SK-N-SH treated with all-trans-retinoic acid at 6 μM for 48 hours (cell line): Measurements from ENCODE around the gene MAP1S.

Source experiments
- ATAC-seq: fragments of 200-7000 bp; cut with Tn5 transposase; 3 replicates; pipeline ENCODE4 v1.9.1; 2020; ENCODE audit warnings: mild to moderate bottlenecking, moderate library complexity
- ARNTL ChIP-seq: fragments of 450-650 bp; formaldehyde crosslinking; IDR thresholded peaks from 2 replicates; pipeline ENCODE4 v1.5.0; 2020; ENCODE audit warnings: low read depth, mild to moderate bottlenecking, moderate library complexity, borderline replicate concordance
- ESRRG ChIP-seq: fragments of 250-450 bp; sonication (Bioruptor Pico); IDR thresholded peaks from 2 replicates; pipeline ENCODE4 v1.6.1; 2021; ENCODE audit warnings: mild to moderate bottlenecking
- GLIS3 ChIP-seq: fragments of 250-450 bp; sonication (Bioruptor Pico); IDR thresholded peaks from 2 replicates; pipeline ENCODE4 v1.5.0; 2020; ENCODE audit warnings: mild to moderate bottlenecking, moderate library complexity
- OSR1 ChIP-seq: fragments of 250-450 bp; sonication (Bioruptor Pico); IDR thresholded peaks from 2 replicates; pipeline ENCODE4 v1.8.0; 2022; ENCODE audit warnings: moderate library complexity, mild to moderate bottlenecking, inconsistent platforms
- PPARA ChIP-seq: fragments of 250-450 bp; sonication (Bioruptor Pico); IDR thresholded peaks from 2 replicates; pipeline ENCODE4 v1.5.0; 2020; ENCODE audit warnings: mild to moderate bottlenecking, borderline replicate concordance
- RARB ChIP-seq: fragments of 250-450 bp; sonication (Bioruptor Pico); IDR thresholded peaks from 2 replicates; pipeline ENCODE4 v1.8.0; 2021; ENCODE audit warnings: mild to moderate bottlenecking, moderate library complexity
- SNAI2 ChIP-seq: fragments of 250-450 bp; sonication (Bioruptor Pico); IDR thresholded peaks from 2 replicates; pipeline ENCODE4 v1.5.0; 2020; ENCODE audit warnings: mild to moderate bottlenecking, moderate library complexity
- TCF4 ChIP-seq: fragments of 250-450 bp; sonication (Bioruptor Pico); IDR thresholded peaks from 2 replicates; pipeline ENCODE4 v1.8.0; 2021; ENCODE audit warnings: mild to moderate bottlenecking, moderate library complexity, borderline replicate concordance
- TOX ChIP-seq: fragments of 250-450 bp; sonication (Bioruptor Pico); IDR thresholded peaks from 2 replicates; pipeline ENCODE4 v1.8.0; 2021; ENCODE audit warnings: mild to moderate bottlenecking, moderate library complexity, borderline replicate concordance
- ZC3H10 ChIP-seq: fragments of 250-450 bp; sonication (Bioruptor Pico); IDR thresholded peaks from 2 replicates; pipeline ENCODE4 v1.5.1; 2021; ENCODE audit warnings: mild to moderate bottlenecking, moderate library complexity
- ZFP3 ChIP-seq: fragments of 250-450 bp; sonication (Bioruptor Pico); IDR thresholded peaks from 2 replicates; pipeline ENCODE4 v1.5.0; 2020; ENCODE audit warnings: mild to moderate bottlenecking, moderate library complexity
- ZFP30 ChIP-seq: fragments of 450-650 bp; formaldehyde crosslinking; IDR thresholded peaks from 2 replicates; pipeline ENCODE4 v1.5.0; 2022; ENCODE audit warnings: mild to moderate bottlenecking, moderate library complexity
- ZNF565 ChIP-seq: fragments of 450-650 bp; formaldehyde crosslinking; conservative IDR thresholded peaks from 2 replicates; pipeline ENCODE4 v1.5.0; 2020; ENCODE audit warnings: low read depth, mild to moderate bottlenecking, moderate library complexity
- ZNF70 ChIP-seq: fragments of 450-650 bp; formaldehyde crosslinking; IDR thresholded peaks from 2 replicates; pipeline ENCODE4 v1.5.0; 2020; ENCODE audit warnings: mild to moderate bottlenecking, moderate library complexity
- TF ChIP-seq, protein P1 (sequence below): fragments of 250-450 bp; sonication (Bioruptor Pico); IDR thresholded peaks from 2 replicates; pipeline ENCODE4 v1.5.0; 2020; ENCODE audit warnings: mild to moderate bottlenecking, moderate library complexity
- TF ChIP-seq, protein P2 (sequence below): fragments of 250-450 bp; sonication (Bioruptor Pico); IDR thresholded peaks from 2 replicates; pipeline ENCODE4 v1.5.1; 2021; ENCODE audit warnings: mild to moderate bottlenecking, moderate library complexity
- TF ChIP-seq, protein P3 (sequence below): fragments of 250-450 bp; sonication (Bioruptor Pico); IDR thresholded peaks from 2 replicates; pipeline ENCODE4 v1.5.1; 2020; ENCODE audit warnings: low read depth, mild to moderate bottlenecking, moderate library complexity
- TF ChIP-seq, protein P4 (sequence below): fragments of 250-450 bp; sonication (Bioruptor Pico); IDR thresholded peaks from 2 replicates; pipeline ENCODE4 v1.8.0; 2020; ENCODE audit warnings: mild to moderate bottlenecking, moderate library complexity, borderline replicate concordance

The MAP1S gene

DNA sequence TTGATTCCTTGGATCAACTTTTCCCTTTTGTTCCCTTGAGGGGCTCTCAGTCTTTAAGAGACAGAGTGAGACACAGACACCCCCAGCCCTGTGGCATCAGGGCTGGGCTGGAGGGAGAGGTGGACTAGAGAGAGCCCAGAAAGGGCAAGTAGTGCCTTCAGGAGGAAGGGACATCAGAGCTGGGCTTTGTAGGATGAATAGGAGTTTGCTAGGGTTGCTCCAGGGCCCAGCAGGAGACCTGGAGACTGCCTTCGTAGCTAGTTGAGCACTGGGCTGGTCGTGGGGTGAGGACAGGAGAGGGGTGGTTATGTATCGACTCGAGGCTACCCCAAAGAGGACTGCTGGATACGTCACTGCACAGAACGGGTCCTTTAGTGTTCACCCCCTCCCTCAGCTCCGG is 5.4 kb downstream of the MAP1S start:
- TF ChIP-seq ZFP3, result peak; percentile 98
- no peak for TF ChIP-seq TCF4 (CRISPR knock-in tag)
- ATAC-seq, result no peak

DNA sequence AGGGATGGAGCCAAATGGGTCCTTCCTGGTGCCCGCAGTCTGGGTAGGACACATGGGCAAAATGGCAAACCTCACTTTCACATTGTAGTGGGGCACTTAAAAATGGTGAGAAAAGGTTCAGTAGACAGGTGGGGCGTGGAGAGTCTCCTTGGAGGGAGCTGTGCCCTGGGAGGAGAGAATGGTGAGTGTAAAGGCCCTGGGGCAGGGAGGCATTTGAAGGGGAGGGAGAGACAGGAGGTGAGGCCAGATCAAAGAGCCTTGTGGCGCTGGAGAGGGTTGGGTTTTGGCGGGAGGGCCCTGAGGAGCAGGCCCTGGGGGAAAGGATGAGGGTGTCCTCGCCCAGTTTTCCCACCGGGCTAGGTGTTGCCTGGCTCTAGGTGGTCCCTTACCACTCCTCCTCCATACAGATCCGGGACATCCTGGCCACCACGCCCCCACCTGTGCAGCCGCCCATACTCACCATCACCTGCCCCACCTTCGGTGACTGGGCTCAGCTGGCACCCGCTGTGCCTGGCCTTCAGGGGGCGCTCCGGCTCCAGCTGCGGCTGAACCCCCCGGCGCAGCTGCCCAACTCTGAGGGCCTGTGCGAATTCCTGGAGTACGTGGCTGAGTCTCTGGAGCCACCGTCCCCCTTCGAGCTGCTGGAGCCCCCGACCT is 6.3 kb downstream of the MAP1S start:
- 0 out of 3 replicates have a peak, but pooled peaks have one; percentile 26 for ATAC-seq
- TF ChIP-seq ZC3H10 (no peak), TCF4 (CRISPR knock-in tag) (no peak), ZNF565 (CRISPR knock-in tag) (no peak), ZFP3 (no peak), ZFP30 (no peak), PPARA (CRISPR knock-in tag) (no peak)

DNA sequence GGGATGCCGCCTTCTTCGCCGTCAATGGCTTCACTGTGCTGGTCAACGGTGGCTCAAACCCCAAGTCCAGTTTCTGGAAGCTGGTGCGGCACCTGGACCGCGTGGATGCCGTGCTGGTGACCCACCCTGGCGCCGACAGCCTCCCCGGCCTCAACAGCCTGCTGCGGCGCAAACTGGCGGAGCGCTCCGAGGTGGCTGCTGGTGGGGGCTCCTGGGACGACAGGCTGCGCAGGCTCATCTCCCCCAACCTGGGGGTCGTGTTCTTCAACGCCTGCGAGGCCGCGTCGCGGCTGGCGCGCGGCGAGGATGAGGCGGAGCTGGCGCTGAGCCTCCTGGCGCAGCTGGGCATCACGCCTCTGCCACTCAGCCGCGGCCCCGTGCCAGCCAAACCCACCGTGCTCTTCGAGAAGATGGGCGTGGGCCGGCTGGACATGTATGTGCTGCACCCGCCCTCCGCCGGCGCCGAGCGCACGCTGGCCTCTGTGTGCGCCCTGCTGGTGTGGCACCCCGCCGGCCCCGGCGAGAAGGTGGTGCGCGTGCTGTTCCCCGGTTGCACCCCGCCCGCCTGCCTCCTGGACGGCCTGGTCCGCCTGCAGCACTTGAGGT is 7.0 kb downstream of the MAP1S start:
- ATAC-seq, result no peak
- TF ChIP-seq, protein P1, sequence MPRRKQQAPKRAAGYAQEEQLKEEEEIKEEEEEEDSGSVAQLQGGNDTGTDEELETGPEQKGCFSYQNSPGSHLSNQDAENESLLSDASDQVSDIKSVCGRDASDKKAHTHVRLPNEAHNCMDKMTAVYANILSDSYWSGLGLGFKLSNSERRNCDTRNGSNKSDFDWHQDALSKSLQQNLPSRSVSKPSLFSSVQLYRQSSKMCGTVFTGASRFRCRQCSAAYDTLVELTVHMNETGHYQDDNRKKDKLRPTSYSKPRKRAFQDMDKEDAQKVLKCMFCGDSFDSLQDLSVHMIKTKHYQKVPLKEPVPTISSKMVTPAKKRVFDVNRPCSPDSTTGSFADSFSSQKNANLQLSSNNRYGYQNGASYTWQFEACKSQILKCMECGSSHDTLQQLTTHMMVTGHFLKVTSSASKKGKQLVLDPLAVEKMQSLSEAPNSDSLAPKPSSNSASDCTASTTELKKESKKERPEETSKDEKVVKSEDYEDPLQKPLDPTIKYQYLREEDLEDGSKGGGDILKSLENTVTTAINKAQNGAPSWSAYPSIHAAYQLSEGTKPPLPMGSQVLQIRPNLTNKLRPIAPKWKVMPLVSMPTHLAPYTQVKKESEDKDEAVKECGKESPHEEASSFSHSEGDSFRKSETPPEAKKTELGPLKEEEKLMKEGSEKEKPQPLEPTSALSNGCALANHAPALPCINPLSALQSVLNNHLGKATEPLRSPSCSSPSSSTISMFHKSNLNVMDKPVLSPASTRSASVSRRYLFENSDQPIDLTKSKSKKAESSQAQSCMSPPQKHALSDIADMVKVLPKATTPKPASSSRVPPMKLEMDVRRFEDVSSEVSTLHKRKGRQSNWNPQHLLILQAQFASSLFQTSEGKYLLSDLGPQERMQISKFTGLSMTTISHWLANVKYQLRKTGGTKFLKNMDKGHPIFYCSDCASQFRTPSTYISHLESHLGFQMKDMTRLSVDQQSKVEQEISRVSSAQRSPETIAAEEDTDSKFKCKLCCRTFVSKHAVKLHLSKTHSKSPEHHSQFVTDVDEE (CRISPR knock-in tag), result no peak
- no peak for TF ChIP-seq RARB
- TF ChIP-seq, protein P2, sequence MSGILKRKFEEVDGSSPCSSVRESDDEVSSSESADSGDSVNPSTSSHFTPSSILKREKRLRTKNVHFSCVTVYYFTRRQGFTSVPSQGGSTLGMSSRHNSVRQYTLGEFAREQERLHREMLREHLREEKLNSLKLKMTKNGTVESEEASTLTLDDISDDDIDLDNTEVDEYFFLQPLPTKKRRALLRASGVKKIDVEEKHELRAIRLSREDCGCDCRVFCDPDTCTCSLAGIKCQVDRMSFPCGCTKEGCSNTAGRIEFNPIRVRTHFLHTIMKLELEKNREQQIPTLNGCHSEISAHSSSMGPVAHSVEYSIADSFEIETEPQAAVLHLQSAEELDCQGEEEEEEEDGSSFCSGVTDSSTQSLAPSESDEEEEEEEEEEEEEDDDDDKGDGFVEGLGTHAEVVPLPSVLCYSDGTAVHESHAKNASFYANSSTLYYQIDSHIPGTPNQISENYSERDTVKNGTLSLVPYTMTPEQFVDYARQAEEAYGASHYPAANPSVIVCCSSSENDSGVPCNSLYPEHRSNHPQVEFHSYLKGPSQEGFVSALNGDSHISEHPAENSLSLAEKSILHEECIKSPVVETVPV, result no peak
- no peak for TF ChIP-seq TOX (CRISPR knock-in tag)
- TF ChIP-seq, protein P3, sequence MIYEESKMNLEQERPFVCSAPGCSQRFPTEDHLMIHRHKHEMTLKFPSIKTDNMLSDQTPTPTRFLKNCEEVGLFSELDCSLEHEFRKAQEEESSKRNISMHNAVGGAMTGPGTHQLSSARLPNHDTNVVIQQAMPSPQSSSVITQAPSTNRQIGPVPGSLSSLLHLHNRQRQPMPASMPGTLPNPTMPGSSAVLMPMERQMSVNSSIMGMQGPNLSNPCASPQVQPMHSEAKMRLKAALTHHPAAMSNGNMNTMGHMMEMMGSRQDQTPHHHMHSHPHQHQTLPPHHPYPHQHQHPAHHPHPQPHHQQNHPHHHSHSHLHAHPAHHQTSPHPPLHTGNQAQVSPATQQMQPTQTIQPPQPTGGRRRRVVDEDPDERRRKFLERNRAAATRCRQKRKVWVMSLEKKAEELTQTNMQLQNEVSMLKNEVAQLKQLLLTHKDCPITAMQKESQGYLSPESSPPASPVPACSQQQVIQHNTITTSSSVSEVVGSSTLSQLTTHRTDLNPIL (CRISPR knock-in tag), result no peak
- TF ChIP-seq ARNTL, result no peak
- no peak for TF ChIP-seq ZC3H10
- TF ChIP-seq SNAI2, result no peak
- no peak for TF ChIP-seq ZFP3
- TF ChIP-seq, protein P4, sequence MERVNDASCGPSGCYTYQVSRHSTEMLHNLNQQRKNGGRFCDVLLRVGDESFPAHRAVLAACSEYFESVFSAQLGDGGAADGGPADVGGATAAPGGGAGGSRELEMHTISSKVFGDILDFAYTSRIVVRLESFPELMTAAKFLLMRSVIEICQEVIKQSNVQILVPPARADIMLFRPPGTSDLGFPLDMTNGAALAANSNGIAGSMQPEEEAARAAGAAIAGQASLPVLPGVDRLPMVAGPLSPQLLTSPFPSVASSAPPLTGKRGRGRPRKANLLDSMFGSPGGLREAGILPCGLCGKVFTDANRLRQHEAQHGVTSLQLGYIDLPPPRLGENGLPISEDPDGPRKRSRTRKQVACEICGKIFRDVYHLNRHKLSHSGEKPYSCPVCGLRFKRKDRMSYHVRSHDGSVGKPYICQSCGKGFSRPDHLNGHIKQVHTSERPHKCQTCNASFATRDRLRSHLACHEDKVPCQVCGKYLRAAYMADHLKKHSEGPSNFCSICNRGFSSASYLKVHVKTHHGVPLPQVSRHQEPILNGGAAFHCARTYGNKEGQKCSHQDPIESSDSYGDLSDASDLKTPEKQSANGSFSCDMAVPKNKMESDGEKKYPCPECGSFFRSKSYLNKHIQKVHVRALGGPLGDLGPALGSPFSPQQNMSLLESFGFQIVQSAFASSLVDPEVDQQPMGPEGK, result no peak
- no peak for TF ChIP-seq ZNF70
- no peak for TF ChIP-seq TCF4 (CRISPR knock-in tag)
- TF ChIP-seq ZNF565 (CRISPR knock-in tag), result no peak
- TF ChIP-seq PPARA (CRISPR knock-in tag), result no peak
- TF ChIP-seq GLIS3 (CRISPR knock-in tag), result no peak
- TF ChIP-seq, all 23 proteins: peak for 0

DNA sequence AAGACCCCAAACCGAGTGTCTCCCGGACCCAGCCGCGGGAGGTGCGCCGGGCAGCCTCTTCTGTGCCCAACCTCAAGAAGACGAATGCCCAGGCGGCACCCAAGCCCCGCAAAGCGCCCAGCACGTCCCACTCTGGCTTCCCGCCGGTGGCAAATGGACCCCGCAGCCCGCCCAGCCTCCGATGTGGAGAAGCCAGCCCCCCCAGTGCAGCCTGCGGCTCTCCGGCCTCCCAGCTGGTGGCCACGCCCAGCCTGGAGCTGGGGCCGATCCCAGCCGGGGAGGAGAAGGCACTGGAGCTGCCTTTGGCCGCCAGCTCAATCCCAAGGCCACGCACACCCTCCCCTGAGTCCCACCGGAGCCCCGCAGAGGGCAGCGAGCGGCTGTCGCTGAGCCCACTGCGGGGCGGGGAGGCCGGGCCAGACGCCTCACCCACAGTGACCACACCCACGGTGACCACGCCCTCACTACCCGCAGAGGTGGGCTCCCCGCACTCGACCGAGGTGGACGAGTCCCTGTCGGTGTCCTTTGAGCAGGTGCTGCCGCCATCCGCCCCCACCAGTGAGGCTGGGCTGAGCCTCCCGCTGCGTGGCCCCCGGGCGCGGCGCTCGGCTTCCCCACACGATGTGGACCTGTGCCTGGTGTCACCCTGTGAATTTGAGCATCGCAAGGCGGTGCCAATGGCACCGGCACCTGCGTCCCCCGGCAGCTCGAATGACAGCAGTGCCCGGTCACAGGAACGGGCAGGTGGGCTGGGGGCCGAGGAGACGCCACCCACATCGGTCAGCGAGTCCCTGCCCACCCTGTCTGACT is 7.9 kb downstream of the MAP1S start:
- TF ChIP-seq, protein P2, result no peak
- no peak for TF ChIP-seq ZNF565 (CRISPR knock-in tag)
- no peak for TF ChIP-seq ESRRG (CRISPR knock-in tag)
- no peak for TF ChIP-seq OSR1 (CRISPR knock-in tag)
- TF ChIP-seq ZFP30, result no peak
- no peak for TF ChIP-seq ARNTL
- no peak for ATAC-seq
